Measurements from ENCODE around the gene BICD2.

Gene BICD2

GRCh38 chr9:92794426-92794825 is 29.8 kb upstream of the BICD2 start:
- Histone ChIP-seq H3K27me3 (ENCODE audit: control insufficient read depth, insufficient read depth, low read length) (peaks cover 70% of the 10 kb centered on the region), H3K4me1 (ENCODE audit: control insufficient read depth, insufficient read depth, low read length) (no peaks in the 10 kb centered on the region), H3K4me2 (ENCODE audit: low read length) (no peak overlapping the region), H3K4me3 (ENCODE audit: low read length) (no peak overlapping the region), H3K9me3 (replicated peaks; ENCODE audit: low read length) (no peaks in the 10 kb centered on the region), H3K9ac (ENCODE audit: low read depth, low read length) (no peak overlapping the region), H3K36me3 (ENCODE audit: insufficient read depth, low read length) (no peaks in the 10 kb centered on the region)

- Histone ChIP-seq H3K4me1 (ENCODE audit: control insufficient read depth, insufficient read depth, low read length) (no peaks in the 10 kb centered on the region), H3K27me3 (ENCODE audit: control insufficient read depth, insufficient read depth, low read length) (peaks cover 41% of the 10 kb centered on the region), H3K9ac (ENCODE audit: low read depth, low read length) (no peak overlapping the region), H3K36me3 (ENCODE audit: insufficient read depth, low read length) (no peaks in the 10 kb centered on the region), H3K9me3 (replicated peaks; ENCODE audit: low read length) (no peaks in the 10 kb centered on the region), H3K4me2 (ENCODE audit: low read length) (no peak overlapping the region), H3K4me3 (ENCODE audit: low read length) (no peak overlapping the region)
These were observed 26.2 kb upstream of the BICD2 start for GRCh38 chr9:92790542-92791527.

GRCh38 chr9:92786298-92786697 is 21.7 kb upstream of the BICD2 start:
- no peaks in the 10 kb centered on the region for H3K36me3 ChIP-seq (ENCODE audit: insufficient read depth, low read length)
- H3K9ac ChIP-seq (ENCODE audit: low read depth, low read length) = no peak overlapping the region

GRCh38 chr9:92781899-92782298 is 17.3 kb upstream of the BICD2 start:
- Histone ChIP-seq H3K4me2 (ENCODE audit: low read length) (no peak overlapping the region), H3K27me3 (ENCODE audit: control insufficient read depth, insufficient read depth, low read length) (peaks cover 50% of the 10 kb centered on the region), H3K4me1 (ENCODE audit: control insufficient read depth, insufficient read depth, low read length) (no peaks in the 10 kb centered on the region), H3K9me3 (replicated peaks; ENCODE audit: low read length) (no peaks in the 10 kb centered on the region), H3K9ac (ENCODE audit: low read depth, low read length) (no peak overlapping the region), H3K4me3 (ENCODE audit: low read length) (no peak overlapping the region), H3K36me3 (ENCODE audit: insufficient read depth, low read length) (no peaks in the 10 kb centered on the region)

More at GRCh38 chr9:92786298-92786697, 21.7 kb upstream of the BICD2 start:
- Histone ChIP-seq H3K9me3 (replicated peaks; ENCODE audit: low read length) (no peaks in the 10 kb centered on the region), H3K4me3 (ENCODE audit: low read length) (no peak overlapping the region), H3K4me2 (ENCODE audit: low read length) (no peak overlapping the region), H3K4me1 (ENCODE audit: control insufficient read depth, insufficient read depth, low read length) (no peaks in the 10 kb centered on the region), H3K27me3 (ENCODE audit: control insufficient read depth, insufficient read depth, low read length) (peaks cover 26% of the 10 kb centered on the region)

DNA sequence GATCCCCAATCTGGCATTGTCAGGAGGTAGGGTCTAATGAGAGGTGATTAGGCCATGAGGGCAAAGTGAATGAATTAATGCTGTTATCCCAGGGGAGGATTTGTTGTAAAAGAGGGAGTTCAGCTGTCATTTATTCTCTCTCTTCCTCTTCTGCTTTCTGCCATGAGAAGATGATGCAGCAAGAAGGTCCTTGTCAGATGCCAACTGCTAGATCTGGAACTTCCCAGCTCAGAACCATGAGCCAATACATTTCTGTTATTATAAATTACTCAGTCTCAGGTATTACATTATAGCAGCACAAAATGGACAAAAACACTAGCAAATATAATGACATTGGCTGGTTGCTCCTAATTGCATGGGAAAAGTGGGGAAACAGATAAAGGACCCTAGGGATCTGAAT is 15.6 kb upstream of the BICD2 start:
- H3K4me2 ChIP-seq (ENCODE audit: low read length) = no peak overlapping the region
- no peak overlapping the region for H3K4me3 ChIP-seq (ENCODE audit: low read length)
- no peak overlapping the region for H3K9ac ChIP-seq (ENCODE audit: low read depth, low read length)
- no peaks in the 10 kb centered on the region for H3K36me3 ChIP-seq (ENCODE audit: insufficient read depth, low read length)
- H3K4me1 ChIP-seq (ENCODE audit: control insufficient read depth, insufficient read depth, low read length) = no peaks in the 10 kb centered on the region
- H3K9me3 ChIP-seq (replicated peaks; ENCODE audit: low read length) = no peaks in the 10 kb centered on the region
- peaks cover 42% of the 10 kb centered on the region for H3K27me3 ChIP-seq (ENCODE audit: control insufficient read depth, insufficient read depth, low read length)

GRCh38 chr9:92775466-92775865 is 10.8 kb upstream of the BICD2 start:
- no peaks in the 10 kb centered on the region for H3K4me1 ChIP-seq (ENCODE audit: control insufficient read depth, insufficient read depth, low read length)
- no peak overlapping the region for H3K4me3 ChIP-seq (ENCODE audit: low read length)
- H3K9ac ChIP-seq (ENCODE audit: low read depth, low read length) = no peak overlapping the region
- H3K36me3 ChIP-seq (ENCODE audit: insufficient read depth, low read length) = no peaks in the 10 kb centered on the region
- peaks cover 17% of the 10 kb centered on the region for H3K27me3 ChIP-seq (ENCODE audit: control insufficient read depth, insufficient read depth, low read length)
- no peaks in the 10 kb centered on the region for H3K9me3 ChIP-seq (replicated peaks; ENCODE audit: low read length)
- no peak overlapping the region for H3K4me2 ChIP-seq (ENCODE audit: low read length)

- Histone ChIP-seq H3K27me3 (ENCODE audit: control insufficient read depth, insufficient read depth, low read length) (peaks cover 6% of the 10 kb centered on the region), H3K9ac (ENCODE audit: low read depth, low read length) (no peak overlapping the region), H3K9me3 (replicated peaks; ENCODE audit: low read length) (no peaks in the 10 kb centered on the region)
These were observed 9.6 kb upstream of the BICD2 start for GRCh38 chr9:92774274-92774673.

GRCh38 chr9:92773810-92774209 is 9.2 kb upstream of the BICD2 start:
- H3K4me2 ChIP-seq (ENCODE audit: low read length) = no peak overlapping the region
- no peaks in the 10 kb centered on the region for H3K36me3 ChIP-seq (ENCODE audit: insufficient read depth, low read length)
- H3K9ac ChIP-seq (ENCODE audit: low read depth, low read length) = no peak overlapping the region

More at GRCh38 chr9:92774274-92774673, 9.6 kb upstream of the BICD2 start:
- Histone ChIP-seq H3K4me1 (ENCODE audit: control insufficient read depth, insufficient read depth, low read length) (no peaks in the 10 kb centered on the region), H3K4me3 (ENCODE audit: low read length) (no peak overlapping the region), H3K36me3 (ENCODE audit: insufficient read depth, low read length) (no peaks in the 10 kb centered on the region), H3K4me2 (ENCODE audit: low read length) (no peak overlapping the region)

GRCh38 chr9:92771309-92771708 is 6.7 kb upstream of the BICD2 start:
- H3K4me1 ChIP-seq (ENCODE audit: control insufficient read depth, insufficient read depth, low read length) = no peaks in the 10 kb centered on the region
- H3K9me3 ChIP-seq (replicated peaks; ENCODE audit: low read length) = no peaks in the 10 kb centered on the region

More at GRCh38 chr9:92773810-92774209, 9.2 kb upstream of the BICD2 start:
- Histone ChIP-seq H3K4me1 (ENCODE audit: control insufficient read depth, insufficient read depth, low read length) (no peaks in the 10 kb centered on the region), H3K9me3 (replicated peaks; ENCODE audit: low read length) (no peaks in the 10 kb centered on the region), H3K27me3 (ENCODE audit: control insufficient read depth, insufficient read depth, low read length) (peaks cover 1% of the 10 kb centered on the region), H3K4me3 (ENCODE audit: low read length) (no peak overlapping the region)

DNA sequence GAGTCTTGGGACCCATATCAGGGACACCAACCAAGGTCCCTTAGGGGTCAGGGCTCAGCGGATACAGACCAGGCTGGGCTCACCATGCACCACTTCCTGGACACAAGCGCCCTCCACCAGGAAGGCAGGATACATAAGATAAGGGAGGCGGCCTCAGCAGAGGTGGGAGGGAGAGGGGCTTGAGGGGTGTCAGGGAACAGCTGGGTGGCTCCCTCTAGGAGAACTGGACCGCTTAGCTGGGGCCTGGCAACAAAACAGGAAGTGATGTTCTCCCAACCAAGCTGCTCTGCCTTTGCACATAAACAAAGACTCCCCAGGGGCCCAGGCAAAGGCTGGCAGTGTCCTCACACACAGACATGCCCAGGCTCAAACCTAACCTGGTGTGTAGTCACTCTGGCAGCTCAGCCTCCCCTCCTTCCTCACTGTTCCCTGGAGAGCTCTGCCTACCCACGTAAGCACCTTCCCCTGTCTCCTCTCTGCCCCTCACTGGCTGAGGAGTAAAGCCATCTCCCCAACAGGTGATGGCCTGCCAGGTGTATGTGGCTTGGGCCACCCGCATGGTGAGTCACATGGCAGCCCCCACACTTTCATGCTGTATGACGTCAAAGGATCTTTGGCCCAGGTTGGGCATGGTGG is 5.8 kb upstream of the BICD2 start:
- Histone ChIP-seq H3K4me1 (ENCODE audit: control insufficient read depth, insufficient read depth, low read length) (peaks cover 7% of the 10 kb centered on the region), H3K36me3 (ENCODE audit: insufficient read depth, low read length) (no peaks in the 10 kb centered on the region), H3K4me3 (ENCODE audit: low read length) (no peak overlapping the region), H3K27me3 (ENCODE audit: control insufficient read depth, insufficient read depth, low read length) (no peaks in the 10 kb centered on the region), H3K4me2 (ENCODE audit: low read length) (no peak overlapping the region), H3K9ac (ENCODE audit: low read depth, low read length) (no peak overlapping the region), H3K9me3 (replicated peaks; ENCODE audit: low read length) (no peaks in the 10 kb centered on the region)

More at GRCh38 chr9:92771309-92771708, 6.7 kb upstream of the BICD2 start:
- Histone ChIP-seq H3K36me3 (ENCODE audit: insufficient read depth, low read length) (no peaks in the 10 kb centered on the region), H3K9ac (ENCODE audit: low read depth, low read length) (no peak overlapping the region), H3K4me3 (ENCODE audit: low read length) (no peak overlapping the region), H3K27me3 (ENCODE audit: control insufficient read depth, insufficient read depth, low read length) (no peaks in the 10 kb centered on the region), H3K4me2 (ENCODE audit: low read length) (no peak overlapping the region)

DNA sequence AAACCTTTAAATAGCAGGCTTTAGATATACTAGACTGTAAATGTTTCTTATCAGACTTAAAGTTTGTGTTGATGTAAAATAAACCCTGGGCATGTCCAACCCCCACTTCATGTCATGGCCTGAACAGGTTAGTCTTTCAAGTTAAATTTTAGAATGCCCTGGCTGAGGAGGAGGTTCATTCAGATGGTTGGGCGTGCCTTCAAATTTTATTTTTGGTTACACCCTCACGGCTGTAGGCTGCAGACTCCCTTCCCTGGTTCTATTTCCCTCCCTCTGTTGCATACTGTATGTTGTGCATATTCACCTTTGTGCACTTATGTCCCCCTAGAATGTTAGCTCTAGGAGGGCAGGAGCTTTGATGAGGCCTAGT is 5.3 kb upstream of the BICD2 start:
- H3K9ac ChIP-seq (ENCODE audit: low read depth, low read length) = no peak overlapping the region
- H3K27me3 ChIP-seq (ENCODE audit: control insufficient read depth, insufficient read depth, low read length) = no peaks in the 10 kb centered on the region
- H3K4me3 ChIP-seq (ENCODE audit: low read length) = no peak overlapping the region
- H3K4me1 ChIP-seq (ENCODE audit: control insufficient read depth, insufficient read depth, low read length) = peaks cover 8% of the 10 kb centered on the region
- no peak overlapping the region for H3K4me2 ChIP-seq (ENCODE audit: low read length)
- no peaks in the 10 kb centered on the region for H3K36me3 ChIP-seq (ENCODE audit: insufficient read depth, low read length)
- no peaks in the 10 kb centered on the region for H3K9me3 ChIP-seq (replicated peaks; ENCODE audit: low read length)
